Measurements from ENCODE around the gene FAR2. TPM values are rescaled to one million over a fixed set of nuclear protein-coding genes. Genes with fewer than 3 reads are reported as not detected.
A peak's percentile ranks its signal among the peaks of the same experiment; 100 is the strongest.

FAR2 gene
- polyA plus RNA-seq, 1 donor (not counting 4 experiments of a cell fraction or from before 2014, with no cell fraction given): 9.2 TPM

DNA sequence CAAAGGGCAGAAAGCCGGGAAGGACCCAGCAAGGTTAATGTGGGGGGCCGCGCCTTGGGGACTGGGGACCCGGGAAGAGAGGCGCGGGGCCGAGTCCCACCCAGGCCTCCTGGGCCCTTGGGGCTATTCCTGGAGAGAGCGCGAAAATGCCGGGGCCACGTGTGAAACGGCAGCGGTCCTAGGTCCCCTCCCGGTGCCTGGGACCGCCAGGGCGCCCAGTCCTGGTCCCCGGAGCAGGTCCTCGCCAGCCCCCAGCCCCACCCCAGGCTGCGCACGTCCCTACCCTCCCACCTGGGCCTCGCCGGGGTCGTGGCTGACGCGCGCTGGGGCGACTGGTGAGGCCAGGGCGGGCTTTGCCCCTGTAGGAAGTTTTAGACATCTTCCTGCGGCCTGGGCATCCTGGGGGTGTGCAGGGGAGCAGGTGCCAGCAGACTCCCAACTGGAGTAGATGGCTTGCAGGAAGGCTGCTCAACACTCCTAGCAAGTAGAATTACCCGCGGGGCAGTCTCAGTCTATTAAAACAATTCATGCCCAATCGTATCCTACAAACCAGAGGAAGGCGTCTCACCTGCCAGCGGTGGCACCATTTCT lies 708 bp downstream of the FAR2 start:
- Histone ChIP-seq H3K79me2 (ENCODE audit: control insufficient read depth, insufficient read depth, low read length) (no peaks in the 10 kb centered on the region), H3K27me3 (ENCODE audit: control insufficient read depth, extremely low read depth, insufficient read depth, low read length) (no peaks in the 10 kb centered on the region), H2AFZ (ENCODE audit: control insufficient read depth, low read length) (peak overlapping the region; percentile 96), H3K36me3 (ENCODE audit: control insufficient read depth in 2 of 2, extremely low read depth in 1 of 2, insufficient read depth in 2 of 2, low read length in 2 of 2) (no peaks in the 10 kb centered on the region), H3K9me3 (ENCODE audit: control insufficient read depth, low read depth, low read length) (no peaks in the 10 kb centered on the region), H3K27ac (ENCODE audit: control insufficient read depth, insufficient read depth, low read length) (peak overlapping the region; percentile 76), H3K4me2 (ENCODE audit: control insufficient read depth, extremely low read depth, insufficient read depth, low read depth, low read length) (peak overlapping the region; percentile 87), H3K4me1 (ENCODE audit: control insufficient read depth, extremely low read depth, insufficient read depth, low read length) (peaks cover 13% of the 10 kb centered on the region), H3K9ac (ENCODE audit: control insufficient read depth, extremely low read depth, insufficient read depth, low read length) (peak overlapping the region; percentile 86), H3K9me1 (ENCODE audit: control insufficient read depth, extremely low read depth, insufficient read depth, low read length) (no peaks in the 10 kb centered on the region), H3K4me3 (ENCODE audit: control insufficient read depth in 2 of 3, extremely low read depth in 1 of 3, insufficient read depth in 2 of 3, low read depth in 1 of 3, low read length in 3 of 3) (peak overlapping the region; percentile 52 to 90 (median 82)), H4K20me1 (ENCODE audit: control insufficient read depth, extremely low read depth, insufficient read depth, low read length) (no peaks in the 10 kb centered on the region)
- FAIRE-seq (no peak), DNase-seq (ENCODE audit: low read depth, low spot score) (no peak)
- dilution Hi-C loops (cut with MboI; ENCODE audit: extremely low pct_ligation_motif_present, low sequenced_read_pairs): no loop called here
- TF ChIP-seq EZH2 (IDR thresholded peaks at IDR 0.05; ENCODE audit: low read length): no peak
- TF ChIP-seq, protein P1, sequence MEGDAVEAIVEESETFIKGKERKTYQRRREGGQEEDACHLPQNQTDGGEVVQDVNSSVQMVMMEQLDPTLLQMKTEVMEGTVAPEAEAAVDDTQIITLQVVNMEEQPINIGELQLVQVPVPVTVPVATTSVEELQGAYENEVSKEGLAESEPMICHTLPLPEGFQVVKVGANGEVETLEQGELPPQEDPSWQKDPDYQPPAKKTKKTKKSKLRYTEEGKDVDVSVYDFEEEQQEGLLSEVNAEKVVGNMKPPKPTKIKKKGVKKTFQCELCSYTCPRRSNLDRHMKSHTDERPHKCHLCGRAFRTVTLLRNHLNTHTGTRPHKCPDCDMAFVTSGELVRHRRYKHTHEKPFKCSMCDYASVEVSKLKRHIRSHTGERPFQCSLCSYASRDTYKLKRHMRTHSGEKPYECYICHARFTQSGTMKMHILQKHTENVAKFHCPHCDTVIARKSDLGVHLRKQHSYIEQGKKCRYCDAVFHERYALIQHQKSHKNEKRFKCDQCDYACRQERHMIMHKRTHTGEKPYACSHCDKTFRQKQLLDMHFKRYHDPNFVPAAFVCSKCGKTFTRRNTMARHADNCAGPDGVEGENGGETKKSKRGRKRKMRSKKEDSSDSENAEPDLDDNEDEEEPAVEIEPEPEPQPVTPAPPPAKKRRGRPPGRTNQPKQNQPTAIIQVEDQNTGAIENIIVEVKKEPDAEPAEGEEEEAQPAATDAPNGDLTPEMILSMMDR (optimal IDR thresholded peaks at IDR 0.05 in 1 of 3, IDR thresholded peaks at IDR 0.05 in 1 of 3, conservative IDR thresholded peaks at IDR 0.05 in 1 of 3; ENCODE audit: extremely low read depth in 1 of 3, insufficient read depth in 2 of 3, low read length in 3 of 3): no peak

DNA sequence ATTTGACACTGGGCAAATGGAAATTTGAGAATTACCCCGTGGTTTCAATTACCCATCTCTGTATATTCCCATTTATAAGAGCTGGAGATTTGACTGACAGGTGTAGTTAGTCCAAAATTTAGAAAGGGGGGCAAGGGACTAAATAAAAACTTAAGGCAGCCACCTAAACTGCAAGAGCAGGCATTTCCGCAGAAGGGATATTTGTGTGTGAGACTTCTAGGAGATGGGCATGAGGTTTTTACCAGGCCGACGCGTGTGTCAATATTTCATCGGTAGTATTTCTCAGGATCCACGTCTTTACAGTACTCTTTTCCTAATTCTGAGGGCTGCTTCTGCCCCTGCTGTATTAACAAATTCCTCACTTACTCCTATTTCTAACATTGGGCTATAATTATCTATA lies 1.4 kb downstream of the FAR2 start:
- dilution Hi-C loops (cut with MboI; ENCODE audit: extremely low pct_ligation_motif_present, low sequenced_read_pairs): no loop called here

More for the DNA sequence above, 1.4 kb downstream of the FAR2 start:
- no peaks in the 10 kb centered on the region for H3K79me2 ChIP-seq (ENCODE audit: control insufficient read depth, insufficient read depth, low read length)
- no peak overlapping the region for H2AFZ ChIP-seq (ENCODE audit: control insufficient read depth, low read length)
- no peaks in the 10 kb centered on the region for H3K9me1 ChIP-seq (ENCODE audit: control insufficient read depth, extremely low read depth, insufficient read depth, low read length)
- H3K9me3 ChIP-seq (ENCODE audit: control insufficient read depth, low read depth, low read length): no peaks in the 10 kb centered on the region
- peaks cover 13% of the 10 kb centered on the region for H3K4me1 ChIP-seq (ENCODE audit: control insufficient read depth, extremely low read depth, insufficient read depth, low read length)
- H3K4me3 ChIP-seq (ENCODE audit: control insufficient read depth in 2 of 3, extremely low read depth in 1 of 3, insufficient read depth in 2 of 3, low read depth in 1 of 3, low read length in 3 of 3): no peak overlapping the region
- FAIRE-seq (peak; percentile 9), DNase-seq (ENCODE audit: low read depth, low spot score) (no peak)
- no peaks in the 10 kb centered on the region for H4K20me1 ChIP-seq (ENCODE audit: control insufficient read depth, extremely low read depth, insufficient read depth, low read length)
- H3K9ac ChIP-seq (ENCODE audit: control insufficient read depth, extremely low read depth, insufficient read depth, low read length): no peak overlapping the region
- no peaks in the 10 kb centered on the region for H3K27me3 ChIP-seq (ENCODE audit: control insufficient read depth, extremely low read depth, insufficient read depth, low read length)
- no peak overlapping the region for H3K4me2 ChIP-seq (ENCODE audit: control insufficient read depth, extremely low read depth, insufficient read depth, low read depth, low read length)
- H3K27ac ChIP-seq (ENCODE audit: control insufficient read depth, insufficient read depth, low read length): no peak overlapping the region
- H3K36me3 ChIP-seq (ENCODE audit: control insufficient read depth in 2 of 2, extremely low read depth in 1 of 2, insufficient read depth in 2 of 2, low read length in 2 of 2): no peaks in the 10 kb centered on the region
- no peak for TF ChIP-seq EZH2 (IDR thresholded peaks at IDR 0.05; ENCODE audit: low read length)
- TF ChIP-seq, protein P1 (optimal IDR thresholded peaks at IDR 0.05 in 1 of 3, IDR thresholded peaks at IDR 0.05 in 1 of 3, conservative IDR thresholded peaks at IDR 0.05 in 1 of 3; ENCODE audit: extremely low read depth in 1 of 3, insufficient read depth in 2 of 3, low read length in 3 of 3): no peak

Measured in keratinocyte (primary cell).